SK-N-SH treated with all-trans-retinoic acid at 6 μM for 48 hours (cell line): ENCODE data around the gene ADAP2.

Source experiments
- ATAC-seq: fragments of 200-7000 bp; cut with Tn5 transposase; 3 replicates; pipeline ENCODE4 v1.9.1; 2020; ENCODE audit warnings: mild to moderate bottlenecking, moderate library complexity
- BACH2 ChIP-seq: fragments of 250-450 bp; sonication (Bioruptor Pico); IDR thresholded peaks from 2 replicates; pipeline ENCODE4 v1.9.0; 2021; ENCODE audit warnings: mild to moderate bottlenecking, borderline replicate concordance
- CSDC2 ChIP-seq: fragments of 250-450 bp; sonication (Bioruptor Pico); IDR thresholded peaks from 2 replicates; pipeline ENCODE4 v1.5.0; 2020; ENCODE audit warnings: mild to moderate bottlenecking, moderate library complexity
- ESRRG ChIP-seq: fragments of 250-450 bp; sonication (Bioruptor Pico); IDR thresholded peaks from 2 replicates; pipeline ENCODE4 v1.6.1; 2021; ENCODE audit warnings: mild to moderate bottlenecking
- GLIS3 ChIP-seq: fragments of 250-450 bp; sonication (Bioruptor Pico); IDR thresholded peaks from 2 replicates; pipeline ENCODE4 v1.5.0; 2020; ENCODE audit warnings: mild to moderate bottlenecking, moderate library complexity
- ISL1 ChIP-seq: fragments of 250-450 bp; sonication (Bioruptor Pico); IDR thresholded peaks from 2 replicates; pipeline ENCODE4 v2.1.2; 2022; ENCODE audit warnings: mild to moderate bottlenecking, moderate library complexity
- OSR1 ChIP-seq: fragments of 250-450 bp; sonication (Bioruptor Pico); IDR thresholded peaks from 2 replicates; pipeline ENCODE4 v1.8.0; 2022; ENCODE audit warnings: moderate library complexity, mild to moderate bottlenecking, inconsistent platforms
- POU6F1 ChIP-seq: fragments of 250-450 bp; sonication (Bioruptor Pico); IDR thresholded peaks from 2 replicates; pipeline ENCODE4 v1.8.0; 2021; ENCODE audit warnings: low read depth, mild to moderate bottlenecking, moderate library complexity, borderline replicate concordance
- RARB ChIP-seq: fragments of 250-450 bp; sonication (Bioruptor Pico); IDR thresholded peaks from 2 replicates; pipeline ENCODE4 v1.8.0; 2021; ENCODE audit warnings: mild to moderate bottlenecking, moderate library complexity
- SNAI2 ChIP-seq: fragments of 250-450 bp; sonication (Bioruptor Pico); IDR thresholded peaks from 2 replicates; pipeline ENCODE4 v1.5.0; 2020; ENCODE audit warnings: mild to moderate bottlenecking, moderate library complexity
- TCF4 ChIP-seq: fragments of 250-450 bp; sonication (Bioruptor Pico); IDR thresholded peaks from 2 replicates; pipeline ENCODE4 v1.8.0; 2021; ENCODE audit warnings: mild to moderate bottlenecking, moderate library complexity, borderline replicate concordance
- TOX ChIP-seq: fragments of 250-450 bp; sonication (Bioruptor Pico); IDR thresholded peaks from 2 replicates; pipeline ENCODE4 v1.8.0; 2021; ENCODE audit warnings: mild to moderate bottlenecking, moderate library complexity, borderline replicate concordance
- TSHZ2 ChIP-seq: fragments of 250-450 bp; sonication (Bioruptor Pico); IDR thresholded peaks from 2 replicates; pipeline ENCODE4 v1.5.0; 2020; ENCODE audit warnings: mild to moderate bottlenecking, moderate library complexity
- ZC3H10 ChIP-seq: fragments of 250-450 bp; sonication (Bioruptor Pico); IDR thresholded peaks from 2 replicates; pipeline ENCODE4 v1.5.1; 2021; ENCODE audit warnings: mild to moderate bottlenecking, moderate library complexity
- ZFP3 ChIP-seq: fragments of 250-450 bp; sonication (Bioruptor Pico); IDR thresholded peaks from 2 replicates; pipeline ENCODE4 v1.5.0; 2020; ENCODE audit warnings: mild to moderate bottlenecking, moderate library complexity
- ZFP30 ChIP-seq: fragments of 450-650 bp; formaldehyde crosslinking; IDR thresholded peaks from 2 replicates; pipeline ENCODE4 v1.5.0; 2022; ENCODE audit warnings: mild to moderate bottlenecking, moderate library complexity
- ZNF565 ChIP-seq: fragments of 450-650 bp; formaldehyde crosslinking; conservative IDR thresholded peaks from 2 replicates; pipeline ENCODE4 v1.5.0; 2020; ENCODE audit warnings: low read depth, mild to moderate bottlenecking, moderate library complexity
- ZNF70 ChIP-seq: fragments of 450-650 bp; formaldehyde crosslinking; IDR thresholded peaks from 2 replicates; pipeline ENCODE4 v1.5.0; 2020; ENCODE audit warnings: mild to moderate bottlenecking, moderate library complexity
- TF ChIP-seq, protein P1 (sequence below): fragments of 250-450 bp; sonication (Bioruptor Pico); IDR thresholded peaks from 2 replicates; pipeline ENCODE4 v1.8.0; 2020; ENCODE audit warnings: mild to moderate bottlenecking, moderate library complexity, borderline replicate concordance
- TF ChIP-seq, protein P2 (sequence below): fragments of 250-450 bp; sonication (Bioruptor Pico); IDR thresholded peaks from 2 replicates; pipeline ENCODE4 v1.5.1; 2020; ENCODE audit warnings: low read depth, mild to moderate bottlenecking, moderate library complexity
- TF ChIP-seq, protein P3 (sequence below): fragments of 250-450 bp; sonication (Bioruptor Pico); IDR thresholded peaks from 2 replicates; pipeline ENCODE4 v1.5.1; 2021; ENCODE audit warnings: mild to moderate bottlenecking, moderate library complexity

ADAP2 gene

DNA sequence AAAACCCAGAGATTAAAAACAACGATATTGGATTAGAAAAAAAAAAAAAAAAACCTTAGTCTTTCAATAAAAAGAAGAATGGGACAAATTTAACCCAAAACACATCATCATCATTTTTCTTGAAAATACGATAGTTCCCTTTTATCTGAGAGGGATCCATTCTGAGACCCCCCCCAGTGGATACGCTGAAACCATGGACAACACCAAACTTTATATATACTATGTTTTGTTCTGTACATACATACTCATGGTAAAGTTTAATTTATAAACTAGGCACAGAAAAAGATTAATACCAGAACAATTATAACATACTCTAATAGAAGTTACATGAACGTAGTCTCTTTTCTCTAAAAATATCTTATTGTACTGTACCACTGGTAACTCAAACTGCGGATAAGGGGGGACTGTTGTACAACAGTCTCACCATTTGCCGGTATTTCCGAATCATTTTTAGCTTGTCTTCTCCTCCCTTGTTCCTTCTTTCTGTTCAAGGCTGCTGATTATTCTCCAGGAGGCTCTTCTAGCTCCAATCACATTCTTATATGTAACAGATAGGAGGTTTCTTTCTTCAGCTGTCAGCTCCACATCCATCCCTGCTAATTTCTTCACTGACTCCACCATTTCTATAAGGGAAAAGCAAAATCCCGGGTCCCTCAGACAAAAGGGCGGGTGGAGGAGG is 86.1 kb downstream of the ADAP2 start:
- TF ChIP-seq, protein P1, sequence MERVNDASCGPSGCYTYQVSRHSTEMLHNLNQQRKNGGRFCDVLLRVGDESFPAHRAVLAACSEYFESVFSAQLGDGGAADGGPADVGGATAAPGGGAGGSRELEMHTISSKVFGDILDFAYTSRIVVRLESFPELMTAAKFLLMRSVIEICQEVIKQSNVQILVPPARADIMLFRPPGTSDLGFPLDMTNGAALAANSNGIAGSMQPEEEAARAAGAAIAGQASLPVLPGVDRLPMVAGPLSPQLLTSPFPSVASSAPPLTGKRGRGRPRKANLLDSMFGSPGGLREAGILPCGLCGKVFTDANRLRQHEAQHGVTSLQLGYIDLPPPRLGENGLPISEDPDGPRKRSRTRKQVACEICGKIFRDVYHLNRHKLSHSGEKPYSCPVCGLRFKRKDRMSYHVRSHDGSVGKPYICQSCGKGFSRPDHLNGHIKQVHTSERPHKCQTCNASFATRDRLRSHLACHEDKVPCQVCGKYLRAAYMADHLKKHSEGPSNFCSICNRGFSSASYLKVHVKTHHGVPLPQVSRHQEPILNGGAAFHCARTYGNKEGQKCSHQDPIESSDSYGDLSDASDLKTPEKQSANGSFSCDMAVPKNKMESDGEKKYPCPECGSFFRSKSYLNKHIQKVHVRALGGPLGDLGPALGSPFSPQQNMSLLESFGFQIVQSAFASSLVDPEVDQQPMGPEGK = no peak
- TF ChIP-seq ISL1 (CRISPR knock-in tag) = no peak
- TF ChIP-seq, protein P2, sequence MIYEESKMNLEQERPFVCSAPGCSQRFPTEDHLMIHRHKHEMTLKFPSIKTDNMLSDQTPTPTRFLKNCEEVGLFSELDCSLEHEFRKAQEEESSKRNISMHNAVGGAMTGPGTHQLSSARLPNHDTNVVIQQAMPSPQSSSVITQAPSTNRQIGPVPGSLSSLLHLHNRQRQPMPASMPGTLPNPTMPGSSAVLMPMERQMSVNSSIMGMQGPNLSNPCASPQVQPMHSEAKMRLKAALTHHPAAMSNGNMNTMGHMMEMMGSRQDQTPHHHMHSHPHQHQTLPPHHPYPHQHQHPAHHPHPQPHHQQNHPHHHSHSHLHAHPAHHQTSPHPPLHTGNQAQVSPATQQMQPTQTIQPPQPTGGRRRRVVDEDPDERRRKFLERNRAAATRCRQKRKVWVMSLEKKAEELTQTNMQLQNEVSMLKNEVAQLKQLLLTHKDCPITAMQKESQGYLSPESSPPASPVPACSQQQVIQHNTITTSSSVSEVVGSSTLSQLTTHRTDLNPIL = no peak
- TF ChIP-seq OSR1 (CRISPR knock-in tag) = no peak
- TF ChIP-seq TOX (CRISPR knock-in tag) = no peak
- TF ChIP-seq ZFP3 (CRISPR knock-in tag) = no peak
- TF ChIP-seq TCF4 (CRISPR knock-in tag) = no peak
- no peak for TF ChIP-seq GLIS3 (CRISPR knock-in tag)
- no peak for TF ChIP-seq POU6F1 (CRISPR knock-in tag)
- no peak for TF ChIP-seq ZNF565 (CRISPR knock-in tag)
- no peak for TF ChIP-seq TSHZ2
- TF ChIP-seq ZFP30 = no peak
- no peak for TF ChIP-seq SNAI2
- no peak for TF ChIP-seq RARB (CRISPR knock-in tag)
- no peak for TF ChIP-seq BACH2 (CRISPR knock-in tag)
- no peak for TF ChIP-seq ESRRG (CRISPR knock-in tag)
- TF ChIP-seq CSDC2 (CRISPR knock-in tag) = no peak
- TF ChIP-seq ZNF70 (CRISPR knock-in tag) = no peak
- TF ChIP-seq ZC3H10 (CRISPR knock-in tag) = no peak
- TF ChIP-seq, protein P3, sequence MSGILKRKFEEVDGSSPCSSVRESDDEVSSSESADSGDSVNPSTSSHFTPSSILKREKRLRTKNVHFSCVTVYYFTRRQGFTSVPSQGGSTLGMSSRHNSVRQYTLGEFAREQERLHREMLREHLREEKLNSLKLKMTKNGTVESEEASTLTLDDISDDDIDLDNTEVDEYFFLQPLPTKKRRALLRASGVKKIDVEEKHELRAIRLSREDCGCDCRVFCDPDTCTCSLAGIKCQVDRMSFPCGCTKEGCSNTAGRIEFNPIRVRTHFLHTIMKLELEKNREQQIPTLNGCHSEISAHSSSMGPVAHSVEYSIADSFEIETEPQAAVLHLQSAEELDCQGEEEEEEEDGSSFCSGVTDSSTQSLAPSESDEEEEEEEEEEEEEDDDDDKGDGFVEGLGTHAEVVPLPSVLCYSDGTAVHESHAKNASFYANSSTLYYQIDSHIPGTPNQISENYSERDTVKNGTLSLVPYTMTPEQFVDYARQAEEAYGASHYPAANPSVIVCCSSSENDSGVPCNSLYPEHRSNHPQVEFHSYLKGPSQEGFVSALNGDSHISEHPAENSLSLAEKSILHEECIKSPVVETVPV (CRISPR knock-in tag) = no peak
- no peak for ATAC-seq

- ATAC-seq = no peak
- TF ChIP-seq ZC3H10 (CRISPR knock-in tag) (no peak), CSDC2 (CRISPR knock-in tag) (no peak), SNAI2 (no peak), TCF4 (CRISPR knock-in tag) (no peak), ISL1 (CRISPR knock-in tag) (no peak), ZFP3 (CRISPR knock-in tag) (no peak), RARB (CRISPR knock-in tag) (no peak), BACH2 (CRISPR knock-in tag) (no peak), ZFP30 (no peak), TOX (CRISPR knock-in tag) (no peak), ESRRG (CRISPR knock-in tag) (no peak), OSR1 (CRISPR knock-in tag) (no peak)
- TF ChIP-seq, protein P3 (CRISPR knock-in tag) = no peak
- TF ChIP-seq, protein P1 = no peak
- TF ChIP-seq, protein P2 = no peak
- TF ChIP-seq, all 23 proteins: peak for 0
Measured at GRCh38 chr17:31008374-31009041, 86.8 kb downstream of the ADAP2 start.
